MCF 10A (cell line): ENCODE data around the gene RYR1. TPM values are rescaled to one million over a fixed set of nuclear protein-coding genes. Genes with fewer than 3 reads are reported as not detected.
"Not testable (repeated sequence)": the region's sequence is repeated elsewhere in the genome, so short reads cannot be mapped to it uniquely, and the experiment has no call there.

Experiments used
- BruUV-seq: library from RNA; stranded (reverse); fragments of 400-500 nt; replicated peaks from 2 replicates; lab custom pipeline; 2021; lab: Mats Ljungman, UMichigan
- CTCF ChIA-PET: fragments of 300-600 bp; sonication (Branson Sonifier 250); formaldehyde crosslinking; extraction: SDS; loops from one replicate; lab custom pipeline; 2021; ENCODE audit warnings: antibody characterized with exemption, inconsistent platforms; lab: Yijun Ruan, JAX
- POLR2A ChIA-PET: fragments of 300-600, 350-650 bp; sonication (Branson Sonifier 250); formaldehyde crosslinking; extraction: SDS; loops from one replicate; lab custom pipeline; 2020; ENCODE audit warnings: antibody characterized with exemption, inconsistent platforms; lab: Yijun Ruan, JAX
- DNase-seq: peaks from one replicate; pipeline ENCODE4 v3.0.0-alpha.2; 2018; ENCODE audit not compliant: unreplicated experiment
- H3K27ac Mint-ChIP-seq: one replicate; pipeline ENCODE4 v1.8.0; 2022; ENCODE audit warnings: mild to moderate bottlenecking, low read depth, mixed read lengths; ENCODE audit not compliant: unreplicated experiment
- H3K27me3 Mint-ChIP-seq: one replicate; pipeline ENCODE4 v1.8.0; 2022; ENCODE audit warnings: mixed read lengths; ENCODE audit not compliant: insufficient read depth, unreplicated experiment
- H3K36me3 Mint-ChIP-seq: one replicate; pipeline ENCODE4 v1.8.0; 2022; ENCODE audit warnings: mild to moderate bottlenecking, moderate library complexity, mixed read lengths; ENCODE audit not compliant: insufficient read depth, unreplicated experiment
- H3K4me1 Mint-ChIP-seq: one replicate; pipeline ENCODE4 v1.8.0; 2022; ENCODE audit warnings: mixed read lengths; ENCODE audit not compliant: insufficient read depth, unreplicated experiment
- H3K4me3 Mint-ChIP-seq: one replicate; pipeline ENCODE4 v1.8.0; 2022; ENCODE audit warnings: mild to moderate bottlenecking, moderate library complexity, mixed read lengths; ENCODE audit not compliant: unreplicated experiment
- H3K9me3 Mint-ChIP-seq: one replicate; pipeline ENCODE4 v1.8.0; 2022; ENCODE audit warnings: mixed read lengths; ENCODE audit not compliant: unreplicated experiment
- CTCF ChIP-seq: fragments of 200-600 bp; IDR thresholded peaks from one replicate; pipeline ENCODE4 v1.8.0; 2022; ENCODE audit warnings: antibody characterized with exemption, mild to moderate bottlenecking; ENCODE audit not compliant: unreplicated experiment
- intact Hi-C: fragments of 100-400 bp; cut with micrococcal nuclease; formaldehyde crosslinking; loops from 2 replicates; pipeline ENCODE4 v1.14.1; 2022
- total RNA-seq: library from RNA; stranded (reverse); gene quantifications from 2 replicates; pipeline ENCODE4 v1.2.3, GENCODE V29; 2022

RYR1 gene
- total RNA-seq, 1 experiment from 2014 or later = 0.28 TPM

DNA sequence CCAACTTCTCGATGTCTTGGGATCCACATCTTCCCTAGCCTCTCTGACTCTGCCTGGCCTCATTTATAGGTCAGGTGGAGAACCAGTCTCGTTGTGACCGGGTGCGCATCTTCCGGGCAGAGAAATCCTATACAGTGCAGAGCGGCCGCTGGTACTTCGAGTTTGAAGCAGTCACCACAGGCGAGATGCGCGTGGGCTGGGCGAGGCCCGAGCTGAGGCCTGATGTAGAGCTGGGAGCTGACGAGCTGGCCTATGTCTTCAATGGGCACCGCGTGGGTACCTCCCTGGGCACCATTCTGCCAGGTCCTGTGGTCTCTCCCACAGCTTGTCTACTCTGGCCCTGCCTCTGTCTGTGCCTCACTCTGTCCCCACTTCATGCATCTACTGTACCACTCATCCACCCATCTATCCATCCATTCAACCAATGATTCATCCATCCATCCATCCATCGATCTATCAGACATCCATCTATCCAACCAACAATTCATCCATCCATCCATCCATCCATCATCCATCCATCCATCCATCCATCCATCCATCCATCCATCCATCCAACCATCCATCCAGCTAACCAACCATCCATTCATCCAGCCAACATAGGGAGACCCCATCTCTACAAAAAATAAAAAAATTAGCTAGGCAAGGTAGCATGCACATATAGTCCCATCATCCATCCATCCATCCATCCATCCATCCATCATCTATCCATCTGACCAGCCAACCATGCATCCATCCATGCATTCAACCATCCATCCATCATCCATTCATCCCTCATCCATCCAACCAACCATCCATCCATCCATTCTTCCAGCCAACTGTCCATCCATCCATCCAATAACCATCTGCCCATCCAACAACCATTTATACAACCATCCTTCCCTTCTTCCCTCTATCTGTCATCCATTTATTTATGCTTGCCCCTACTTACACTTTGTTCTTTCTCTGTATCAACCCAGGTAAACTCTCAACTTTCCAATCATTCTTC is 34.3 kb downstream of the RYR1 start:
- TF ChIP-seq CTCF = no peak
- Mint-ChIP-seq H3K27ac (no peak overlapping the region), H3K4me1 (no peaks in the 10 kb centered on the region), H3K9me3 (no peaks in the 10 kb centered on the region), H3K4me3 (no peak overlapping the region), H3K36me3 (no peaks in the 10 kb centered on the region), H3K27me3 (peaks cover 39% of the 10 kb centered on the region)
- intact Hi-C loops = no loop called here
- POLR2A ChIA-PET = interaction anchor here (0.6 kb wide), 1 partner anchor 550 kb away, joined by 3 read pairs; no protein-coding TSS in a partner anchor
- CTCF ChIA-PET = no interaction called here
- no peak for DNase-seq
- BruUV-seq = no TSS peak

GRCh38 chr19:38469151-38469550 is 35.7 kb downstream of the RYR1 start:
- intact Hi-C loops = no loop called here
- peaks cover 35% of the 10 kb centered on the region for H3K27me3 Mint-ChIP-seq

GRCh38 chr19:38470788-38471480 is 37.4 kb downstream of the RYR1 start:
- intact Hi-C loops = no loop called here
- Mint-ChIP-seq H3K9me3 (no peaks in the 10 kb centered on the region), H3K4me3 (no peak overlapping the region), H3K4me1 (no peaks in the 10 kb centered on the region), H3K36me3 (no peaks in the 10 kb centered on the region), H3K27me3 (peaks cover 28% of the 10 kb centered on the region), H3K27ac (no peak overlapping the region)
- ChIA-PET POLR2A (interaction anchor here (1.2 kb wide), 1 partner anchor 17 kb away, joined by 3 read pairs; no protein-coding TSS in a partner anchor), CTCF (interaction anchor here (0.6 kb wide), 2 partner anchors 37 to 242 kb away, joined by 3 read pairs; no protein-coding TSS in a partner anchor)
- no TSS peak for BruUV-seq
- DNase-seq = no peak
- no peak for TF ChIP-seq CTCF

More at GRCh38 chr19:38469151-38469550, 35.7 kb downstream of the RYR1 start:
- POLR2A ChIA-PET = no interaction called here
- DNase-seq = no peak
- BruUV-seq = no TSS peak
- TF ChIP-seq CTCF = no peak
- Mint-ChIP-seq H3K4me3 (no peak overlapping the region), H3K9me3 (no peaks in the 10 kb centered on the region), H3K36me3 (no peaks in the 10 kb centered on the region), H3K4me1 (no peaks in the 10 kb centered on the region), H3K27ac (no peak overlapping the region)
- CTCF ChIA-PET = no interaction called here

DNA sequence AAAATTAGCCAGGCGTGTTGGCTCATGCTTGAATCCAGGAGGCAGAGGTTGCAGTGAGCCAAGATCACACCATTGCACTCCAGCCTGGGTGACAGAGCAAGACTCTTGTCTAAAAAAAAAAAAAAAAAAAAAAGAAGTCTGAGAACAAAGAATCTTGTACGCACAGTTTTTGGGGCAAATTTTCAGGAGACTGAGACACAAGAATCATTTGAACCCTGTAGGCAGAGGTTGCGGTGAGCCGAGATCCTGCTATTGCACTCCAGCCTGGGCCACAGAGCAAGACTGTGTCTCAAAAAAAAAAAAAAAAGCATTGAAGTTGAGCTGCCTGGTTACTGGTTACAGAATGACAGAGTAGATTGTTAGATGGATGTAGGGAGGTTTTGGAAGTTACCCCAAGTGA is 39.2 kb downstream of the RYR1 start:
- H3K4me1 Mint-ChIP-seq, H3K9me3 Mint-ChIP-seq, H3K4me3 Mint-ChIP-seq, intact Hi-C loops, BruUV-seq, DNase-seq, H3K27ac Mint-ChIP-seq, CTCF ChIA-PET, H3K36me3 Mint-ChIP-seq, POLR2A ChIA-PET: not testable (repeated sequence)
- peaks cover 35% of the 10 kb centered on the region for H3K27me3 Mint-ChIP-seq
